ENCODE data around the gene ADTRP.

DNA sequence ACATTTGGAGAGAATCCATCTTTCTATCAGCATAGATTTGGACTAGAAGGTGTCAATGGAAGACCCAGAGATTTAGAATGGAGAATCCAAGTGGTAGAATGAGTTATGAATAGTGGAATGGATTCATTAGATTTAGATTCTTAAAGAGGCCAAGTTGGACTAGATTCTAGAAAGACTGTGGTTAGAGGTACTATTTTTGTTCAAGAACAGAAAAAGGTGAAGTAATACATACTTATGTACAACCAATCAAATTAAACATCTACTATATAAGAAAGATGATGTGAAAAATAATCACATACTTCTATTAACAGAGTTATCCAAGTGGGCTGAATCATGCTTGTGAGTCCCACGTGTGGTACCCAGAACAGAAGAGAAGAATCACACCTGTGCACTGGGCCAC, 33.8 kb upstream of the ADTRP start:
- TF ChIP-seq CTCF (conservative IDR thresholded peaks at IDR 0.05; ENCODE audit: low read length): no peak
- no peak for TF ChIP-seq EZH2phosphoT487 (IDR thresholded peaks at IDR 0.05; ENCODE audit: borderline replicate concordance, low read depth, low read length)

Data from OCI-LY7 (cell line).